GM12872 (cell line): Measurements from ENCODE around the gene IFIT3.

ENCODE experiments used
- TF ChIP-seq, protein P1 (sequence below): IDR thresholded peaks from 3 replicates; pipeline ENCODE4 v1.5.1; 2011; ENCODE audit warnings: low read depth, mild to moderate bottlenecking, low read length, moderate library complexity; ENCODE audit not compliant: insufficient read depth

IFIT3 gene

DNA sequence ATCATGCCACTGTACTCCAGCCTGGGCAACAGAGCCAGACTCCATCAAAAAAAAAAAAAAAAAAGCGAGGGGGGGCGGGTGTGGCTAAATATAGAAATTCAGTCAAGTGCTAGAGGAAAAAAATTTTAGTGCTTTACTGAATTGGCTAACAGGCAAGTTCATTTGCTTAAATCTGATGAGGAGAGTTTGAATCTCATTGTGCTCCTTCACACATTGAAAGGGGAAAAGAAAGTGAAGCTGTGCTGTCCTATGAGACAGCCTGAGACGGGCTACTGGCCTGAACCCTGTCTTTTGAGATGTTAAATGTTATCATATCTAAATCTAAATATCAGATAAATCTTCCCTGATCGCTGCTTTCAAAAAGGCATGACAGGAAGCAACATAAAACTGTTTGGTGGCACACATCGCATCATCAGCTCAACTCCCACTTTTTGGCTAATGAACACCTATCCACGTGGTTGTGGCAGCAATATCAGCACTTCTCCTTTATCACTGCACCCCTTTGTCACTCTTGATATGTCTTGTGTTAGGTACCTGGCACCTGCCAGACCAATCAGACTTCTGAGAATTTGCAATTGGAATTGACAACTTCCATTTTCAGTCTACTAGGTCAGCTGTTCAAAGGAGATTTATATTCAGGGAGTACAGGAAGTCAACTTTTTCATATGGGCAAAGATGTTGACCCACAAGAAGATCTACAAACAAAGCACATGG is 36.1 kb downstream of the IFIT3 start:
- TF ChIP-seq, protein P1, sequence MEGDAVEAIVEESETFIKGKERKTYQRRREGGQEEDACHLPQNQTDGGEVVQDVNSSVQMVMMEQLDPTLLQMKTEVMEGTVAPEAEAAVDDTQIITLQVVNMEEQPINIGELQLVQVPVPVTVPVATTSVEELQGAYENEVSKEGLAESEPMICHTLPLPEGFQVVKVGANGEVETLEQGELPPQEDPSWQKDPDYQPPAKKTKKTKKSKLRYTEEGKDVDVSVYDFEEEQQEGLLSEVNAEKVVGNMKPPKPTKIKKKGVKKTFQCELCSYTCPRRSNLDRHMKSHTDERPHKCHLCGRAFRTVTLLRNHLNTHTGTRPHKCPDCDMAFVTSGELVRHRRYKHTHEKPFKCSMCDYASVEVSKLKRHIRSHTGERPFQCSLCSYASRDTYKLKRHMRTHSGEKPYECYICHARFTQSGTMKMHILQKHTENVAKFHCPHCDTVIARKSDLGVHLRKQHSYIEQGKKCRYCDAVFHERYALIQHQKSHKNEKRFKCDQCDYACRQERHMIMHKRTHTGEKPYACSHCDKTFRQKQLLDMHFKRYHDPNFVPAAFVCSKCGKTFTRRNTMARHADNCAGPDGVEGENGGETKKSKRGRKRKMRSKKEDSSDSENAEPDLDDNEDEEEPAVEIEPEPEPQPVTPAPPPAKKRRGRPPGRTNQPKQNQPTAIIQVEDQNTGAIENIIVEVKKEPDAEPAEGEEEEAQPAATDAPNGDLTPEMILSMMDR, result no peak

DNA sequence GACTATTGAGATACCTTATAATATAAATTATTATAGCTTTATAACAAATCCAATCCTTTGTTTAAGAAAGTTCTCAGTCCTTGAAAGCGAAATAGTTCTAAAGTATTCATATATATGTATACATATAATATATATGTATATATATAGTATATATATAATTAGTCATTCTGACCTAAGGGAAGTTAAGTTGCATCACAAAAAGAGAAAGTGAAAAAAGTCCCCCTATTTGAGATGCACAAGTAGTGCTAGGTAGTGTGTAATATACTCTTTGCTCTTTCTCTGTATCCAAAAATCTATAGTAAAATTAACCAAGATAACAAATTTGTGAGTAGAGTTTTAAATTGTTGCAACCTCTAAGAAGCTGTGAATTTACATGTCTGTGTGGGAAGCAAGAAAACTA is 36.7 kb downstream of the IFIT3 start:
- TF ChIP-seq, protein P1, result no peak

DNA sequence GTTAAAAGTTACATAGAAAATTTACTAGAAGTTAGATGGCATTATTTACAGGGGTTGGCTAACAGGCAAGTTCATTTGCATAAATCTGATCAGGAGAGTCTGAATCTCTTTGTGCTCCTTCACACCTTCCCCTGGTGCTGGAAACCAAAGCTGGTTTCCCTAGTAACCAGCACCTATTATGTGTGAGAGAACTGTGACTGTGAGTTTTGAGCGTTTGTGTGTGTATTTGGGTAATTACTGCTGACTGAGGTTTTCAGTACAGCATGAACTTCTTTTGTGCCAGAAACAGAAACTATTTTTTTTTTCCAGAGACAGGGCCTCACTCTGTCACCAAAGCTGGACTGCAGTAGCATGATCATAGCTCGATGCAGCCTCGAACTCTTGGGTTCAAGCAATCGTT is 39.7 kb downstream of the IFIT3 start:
- TF ChIP-seq, protein P1, result no peak

DNA sequence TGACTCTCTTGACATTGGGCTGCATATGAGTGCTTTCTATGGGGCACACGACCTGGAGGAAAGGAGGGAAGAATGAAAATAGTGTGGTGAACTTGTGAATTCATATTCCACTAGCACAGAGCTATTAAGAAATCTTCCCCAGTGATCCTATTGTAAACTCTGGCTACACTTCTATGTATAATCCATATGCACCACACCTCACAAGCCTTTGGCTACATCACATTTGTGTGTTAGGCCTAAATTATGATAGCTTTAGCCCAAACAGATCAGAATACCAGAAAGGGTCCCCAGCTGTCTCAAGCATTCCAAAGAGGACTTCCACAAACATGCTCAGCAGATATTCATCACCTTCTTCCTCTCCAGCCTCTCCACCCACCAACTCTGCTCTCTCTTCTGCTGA is 40.3 kb downstream of the IFIT3 start:
- TF ChIP-seq, protein P1, result no peak

DNA sequence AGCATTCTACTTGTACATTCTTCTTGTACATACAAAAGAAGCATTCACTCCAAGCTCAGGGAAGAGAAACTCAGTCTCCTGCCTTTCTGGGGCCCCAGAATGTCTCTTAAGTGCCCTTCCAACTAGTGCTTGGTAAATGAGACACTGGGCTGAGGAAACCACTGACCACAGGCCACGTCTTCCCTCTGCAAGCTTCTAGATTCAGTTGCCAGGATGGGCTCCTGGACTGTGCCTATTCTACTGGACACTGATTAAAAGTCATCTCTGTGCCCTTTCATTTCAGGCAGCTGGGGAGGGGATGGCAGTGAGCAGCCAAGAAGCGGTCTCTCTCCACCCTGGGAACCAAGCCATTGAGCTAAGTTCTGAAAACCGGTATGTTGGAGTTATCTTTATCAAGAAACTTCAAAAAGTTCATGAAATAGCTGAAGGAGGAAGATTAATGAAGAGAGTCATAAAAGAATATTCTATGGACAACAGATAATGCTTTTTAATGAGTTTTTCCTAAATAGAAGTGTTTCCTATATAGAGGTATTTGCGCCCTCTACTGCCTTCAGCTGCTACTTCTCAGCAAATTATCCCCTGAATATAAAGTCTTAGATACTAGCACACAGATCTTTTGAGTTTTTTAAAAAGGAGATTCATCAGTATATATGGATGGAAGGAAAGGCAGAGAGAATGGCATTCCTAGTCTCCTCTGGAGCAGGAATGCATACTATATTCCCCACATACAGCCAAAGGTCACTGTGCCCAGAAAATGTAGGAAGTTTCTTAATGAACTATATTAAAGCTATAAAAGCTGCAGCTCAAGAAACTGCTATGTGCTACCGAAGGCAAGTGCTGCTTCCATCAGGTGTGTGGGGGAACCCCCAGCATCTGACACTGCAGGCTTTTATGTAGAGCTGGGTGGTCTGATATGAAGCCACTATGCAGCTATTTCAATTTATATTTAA is 41.6 kb downstream of the IFIT3 start:
- TF ChIP-seq, protein P1, result peak; percentile 61

DNA sequence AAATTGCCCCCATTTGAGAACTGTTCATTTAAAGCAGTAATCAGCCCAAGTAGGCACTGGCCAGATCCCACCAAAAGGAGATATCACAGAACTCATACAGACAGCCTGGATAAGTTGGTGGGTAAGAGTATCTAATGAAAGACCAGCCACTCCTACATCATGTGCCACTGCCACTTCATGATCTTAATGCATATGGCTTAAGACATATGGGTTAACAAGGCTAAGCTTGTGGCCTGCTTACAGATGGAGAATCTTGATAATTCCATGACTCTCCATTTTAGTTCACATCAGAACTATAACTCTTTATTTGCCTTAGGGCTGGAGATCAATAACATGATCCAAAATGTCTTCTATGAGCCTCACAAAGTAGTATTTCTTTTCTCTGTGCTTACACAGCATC is 43.3 kb downstream of the IFIT3 start:
- TF ChIP-seq, protein P1, result no peak

DNA sequence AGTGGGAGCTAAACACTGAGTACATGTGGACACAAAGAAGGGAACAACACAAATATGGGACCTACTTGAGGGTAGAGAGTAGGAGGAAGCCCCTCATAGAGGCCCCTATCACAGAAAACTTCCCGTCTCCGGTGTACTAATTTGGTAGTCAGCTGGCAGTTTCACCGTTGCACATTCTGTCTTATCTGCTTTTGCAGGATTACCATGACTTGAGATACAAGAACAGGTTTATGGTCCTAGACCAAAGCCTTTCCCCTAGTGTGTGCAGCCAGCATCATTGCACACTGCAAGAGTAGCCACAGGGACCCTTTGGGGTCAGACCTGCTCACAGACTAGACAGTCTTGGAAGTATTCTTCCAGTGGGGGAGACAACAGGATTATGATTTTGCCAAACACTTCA is 44.2 kb downstream of the IFIT3 start:
- TF ChIP-seq, protein P1, result no peak
